Measurements from ENCODE around the gene PRR35.
A peak's percentile ranks its signal among the peaks of the same experiment; 100 is the strongest.

Gene PRR35

GRCh38 chr16:528111-529011 lies 31.8 kb upstream of the PRR35 start:
- peak; percentile 79 for DNase-seq (ENCODE audit: low read depth)

GRCh38 chr16:529012-529575 lies 31.1 kb upstream of the PRR35 start:
- DNase-seq (ENCODE audit: low read depth) = no peak

GRCh38 chr16:530111-530817 lies 29.9 kb upstream of the PRR35 start:
- DNase-seq (ENCODE audit: low read depth) = no peak

GRCh38 chr16:531494-532125 lies 28.6 kb upstream of the PRR35 start:
- no peak for DNase-seq (ENCODE audit: low read depth)

DNA sequence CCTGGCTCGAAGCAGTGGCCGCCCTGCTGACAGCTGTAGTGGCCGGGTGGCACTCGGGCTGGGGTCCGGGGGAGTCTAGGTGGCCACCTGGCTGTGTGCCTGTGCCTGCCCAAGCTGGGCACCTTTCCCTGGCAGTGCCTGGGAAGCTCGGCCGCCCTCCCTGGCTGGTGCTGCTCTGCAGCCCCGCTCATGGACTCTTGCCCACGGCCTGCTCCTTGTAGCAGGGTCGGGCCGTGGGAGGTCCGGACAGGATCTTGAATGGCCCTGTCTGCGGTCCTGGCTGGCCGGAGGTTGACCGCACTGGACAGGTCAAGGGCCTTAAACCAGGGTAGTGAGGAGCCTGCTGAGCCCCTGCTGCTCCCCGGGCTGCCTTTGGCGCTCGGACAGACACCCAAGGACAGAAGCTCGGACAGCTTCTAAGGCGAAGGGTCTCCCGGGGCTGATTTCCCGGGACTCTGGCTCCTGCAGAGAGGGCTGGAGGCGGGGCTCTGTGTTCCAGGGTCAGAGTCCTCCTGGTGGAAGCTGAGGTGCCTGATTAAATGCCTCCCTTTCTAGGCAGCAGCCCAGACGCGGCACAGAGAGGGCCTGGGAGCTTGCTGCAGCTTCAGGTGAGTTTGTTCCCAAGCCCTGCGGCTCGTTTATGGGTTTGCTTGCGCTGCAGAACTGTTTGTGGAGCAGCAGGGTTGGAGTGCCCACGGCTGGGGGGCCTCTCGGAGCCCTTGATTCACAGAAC lies 26.6 kb upstream of the PRR35 start:
- DNase-seq (ENCODE audit: low read depth) = no peak

DNA sequence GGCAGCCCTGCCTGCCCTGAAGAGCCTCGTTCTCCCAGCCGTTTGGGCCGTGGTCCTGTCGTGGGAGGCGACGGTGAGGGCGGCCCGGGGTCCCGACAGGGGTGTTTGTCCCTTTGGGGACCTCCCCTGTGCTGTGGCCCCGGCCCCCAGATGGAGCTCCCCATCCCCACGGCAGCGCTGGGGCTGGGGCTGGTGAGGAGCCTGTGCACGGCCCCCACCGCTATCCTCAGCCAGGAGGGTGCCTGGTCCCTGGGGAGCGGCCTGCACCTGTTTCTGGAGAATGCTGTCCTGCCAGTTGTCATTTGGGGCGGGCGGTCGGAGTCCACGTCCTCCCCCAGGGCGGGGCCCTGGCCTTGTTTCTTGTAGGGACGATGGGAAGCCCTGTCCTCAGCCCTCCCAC lies 26.1 kb upstream of the PRR35 start:
- DNase-seq (ENCODE audit: low read depth) = no peak

DNA sequence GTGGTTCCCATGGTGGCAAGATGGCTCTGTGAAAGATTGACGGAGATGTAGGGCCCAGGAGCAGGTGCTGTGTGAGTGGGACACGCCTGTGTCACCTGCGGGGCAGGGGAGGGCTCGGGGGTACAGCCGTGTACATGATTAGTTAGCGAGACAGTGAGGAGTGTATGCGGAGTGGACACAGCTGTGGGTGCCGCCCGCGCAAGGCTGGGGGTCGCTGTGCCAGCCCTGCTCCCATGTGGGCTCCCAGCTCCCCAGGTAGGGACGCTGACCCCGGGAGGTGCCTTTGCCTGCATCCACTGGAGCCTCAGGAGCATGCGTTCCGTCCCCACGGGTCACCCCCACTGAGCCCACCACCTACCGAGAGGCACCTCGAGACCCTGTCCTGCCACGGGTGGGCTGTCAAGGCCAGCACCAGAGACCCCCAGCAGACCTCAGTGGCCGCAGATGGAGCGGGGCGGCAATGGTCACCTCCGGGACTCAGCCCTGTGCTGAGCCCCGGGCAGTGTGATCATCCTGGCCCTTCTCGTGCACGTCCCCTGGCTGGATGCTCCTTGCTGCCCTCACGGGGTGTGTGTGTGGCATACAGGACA lies 25.2 kb upstream of the PRR35 start:
- DNase-seq (ENCODE audit: low read depth) = no peak

DNA sequence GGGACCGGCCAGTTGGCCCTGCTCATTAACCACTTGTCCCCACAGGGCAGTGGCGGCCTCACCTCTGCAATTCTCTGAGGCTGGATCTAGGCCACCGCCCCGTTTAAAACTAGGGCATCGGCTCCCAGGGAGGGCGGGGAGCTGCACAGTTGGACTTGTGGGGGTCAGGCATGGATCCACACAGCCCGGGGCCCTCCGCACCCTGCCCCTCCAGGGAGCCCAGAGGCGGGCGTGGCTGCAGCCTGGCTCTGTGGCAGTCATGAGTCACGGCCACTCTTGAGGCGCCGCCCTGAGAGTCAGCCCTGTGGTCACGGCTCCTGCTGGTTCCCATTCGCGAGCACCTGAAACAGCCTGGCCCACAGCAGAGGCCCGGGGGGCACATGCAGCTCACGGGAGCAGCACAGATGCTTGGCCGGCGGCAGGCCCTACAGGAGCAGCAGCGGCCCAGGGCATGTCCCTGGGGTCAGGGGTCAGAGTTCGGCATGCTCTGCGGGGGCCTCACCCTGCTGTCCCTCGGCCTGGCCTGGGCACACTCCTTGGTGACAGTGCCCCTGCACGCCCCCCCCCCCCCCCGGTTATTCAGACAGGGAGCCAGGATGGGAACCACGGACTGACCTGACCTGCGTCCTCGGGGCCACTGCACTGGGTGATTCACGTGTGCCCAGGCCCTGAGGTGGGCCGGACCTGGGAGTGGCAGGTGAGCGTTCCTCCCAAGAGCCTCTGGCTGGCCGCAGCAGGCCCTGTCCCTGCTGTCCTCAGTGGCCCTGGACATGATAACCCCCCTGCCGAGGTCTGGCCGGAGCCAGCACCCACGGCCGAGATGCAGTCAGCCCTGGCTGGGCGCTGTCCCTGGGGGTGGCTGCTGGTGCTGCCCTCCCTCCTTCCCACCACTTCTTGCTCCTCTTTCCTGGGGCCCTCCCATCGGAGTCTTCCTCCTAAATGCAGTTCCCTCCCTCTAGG lies 24.5 kb upstream of the PRR35 start:
- peak; percentile 80 for DNase-seq (ENCODE audit: low read depth)

- no peak for DNase-seq (ENCODE audit: low read depth)
Observed at GRCh38 chr16:536746-537145, 23.4 kb upstream of the PRR35 start.

DNA sequence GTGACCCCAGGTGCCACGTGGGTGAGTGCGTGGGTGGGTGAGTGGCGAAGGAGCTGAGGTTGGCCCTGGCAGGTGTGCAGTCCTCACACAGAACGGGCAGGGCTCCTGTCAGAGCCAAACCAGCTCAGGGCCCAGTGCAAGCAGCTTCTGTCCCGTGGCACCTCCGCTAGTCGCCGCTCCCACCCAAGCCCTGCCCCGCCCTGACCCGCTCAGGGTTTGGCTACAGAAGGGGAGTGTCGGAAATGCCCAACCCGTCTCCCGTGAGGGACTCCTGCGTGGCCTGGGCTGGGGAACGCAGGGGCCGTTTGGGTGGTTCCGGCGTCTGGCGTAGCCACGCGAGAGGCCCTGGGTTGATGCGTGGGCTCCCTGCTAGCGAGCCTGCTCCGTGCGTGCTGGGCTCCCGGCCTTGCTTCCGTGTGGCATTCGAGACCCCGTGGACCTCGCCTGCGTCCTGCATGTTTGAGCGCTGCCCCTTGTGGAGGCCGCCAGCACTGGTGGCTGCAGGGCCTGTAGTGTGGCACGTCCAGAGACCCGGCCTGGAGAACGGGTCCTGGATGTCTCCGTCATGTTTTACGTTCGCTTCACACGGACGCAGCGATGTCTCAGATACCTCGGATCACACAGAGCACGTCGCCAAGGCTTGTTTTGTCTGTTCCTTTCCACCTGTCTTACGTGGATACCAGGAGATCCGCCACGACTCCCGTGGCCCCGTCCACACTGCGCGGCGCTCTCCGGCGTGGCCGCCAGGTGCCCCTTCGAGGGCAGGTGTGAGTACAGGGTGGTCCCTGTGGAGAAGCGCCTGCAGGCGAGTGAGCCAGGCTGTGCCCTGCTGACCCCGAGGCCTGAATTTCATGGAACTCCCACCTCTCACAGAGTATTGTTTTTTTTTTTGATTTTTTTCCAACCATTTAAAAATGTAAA lies 22.5 kb upstream of the PRR35 start:
- DNase-seq (ENCODE audit: low read depth) = no peak

DNA sequence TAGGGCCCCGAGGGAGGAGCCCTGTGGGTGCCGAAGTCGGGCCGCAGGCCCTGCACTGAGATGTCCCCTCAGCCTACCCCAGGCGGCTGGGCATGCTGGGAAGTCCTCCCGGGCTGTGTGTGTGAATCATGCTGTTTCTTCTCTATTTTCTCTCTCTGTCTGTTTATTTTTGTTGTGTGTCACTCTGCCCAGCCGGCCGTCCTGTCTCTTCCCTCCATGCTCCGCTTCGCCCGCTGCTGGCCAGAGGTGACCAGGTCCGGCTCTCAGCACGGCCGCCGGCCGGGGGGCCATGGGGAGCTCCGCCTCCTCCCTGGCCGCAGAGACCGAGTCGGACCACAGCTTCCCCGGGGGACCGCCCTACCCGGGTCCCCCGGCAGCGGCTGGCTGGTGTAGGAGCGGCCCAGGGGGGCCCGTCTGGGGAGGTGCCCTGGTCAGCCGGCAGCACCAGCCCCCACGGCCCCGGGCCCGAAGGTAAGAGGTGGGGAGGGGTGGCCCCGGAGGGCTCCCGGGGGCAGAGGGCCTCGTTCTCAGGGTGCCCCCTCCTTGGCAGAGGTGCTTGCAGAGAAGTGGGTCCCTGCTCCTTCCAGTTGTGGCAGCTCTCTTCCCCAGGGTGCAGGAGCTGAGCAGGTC lies 20.2 kb upstream of the PRR35 start:
- peak; percentile 87 for DNase-seq (ENCODE audit: low read depth)

- DNase-seq (ENCODE audit: low read depth) = no peak
Observed at GRCh38 chr16:540645-541340, 19.4 kb upstream of the PRR35 start.

DNA sequence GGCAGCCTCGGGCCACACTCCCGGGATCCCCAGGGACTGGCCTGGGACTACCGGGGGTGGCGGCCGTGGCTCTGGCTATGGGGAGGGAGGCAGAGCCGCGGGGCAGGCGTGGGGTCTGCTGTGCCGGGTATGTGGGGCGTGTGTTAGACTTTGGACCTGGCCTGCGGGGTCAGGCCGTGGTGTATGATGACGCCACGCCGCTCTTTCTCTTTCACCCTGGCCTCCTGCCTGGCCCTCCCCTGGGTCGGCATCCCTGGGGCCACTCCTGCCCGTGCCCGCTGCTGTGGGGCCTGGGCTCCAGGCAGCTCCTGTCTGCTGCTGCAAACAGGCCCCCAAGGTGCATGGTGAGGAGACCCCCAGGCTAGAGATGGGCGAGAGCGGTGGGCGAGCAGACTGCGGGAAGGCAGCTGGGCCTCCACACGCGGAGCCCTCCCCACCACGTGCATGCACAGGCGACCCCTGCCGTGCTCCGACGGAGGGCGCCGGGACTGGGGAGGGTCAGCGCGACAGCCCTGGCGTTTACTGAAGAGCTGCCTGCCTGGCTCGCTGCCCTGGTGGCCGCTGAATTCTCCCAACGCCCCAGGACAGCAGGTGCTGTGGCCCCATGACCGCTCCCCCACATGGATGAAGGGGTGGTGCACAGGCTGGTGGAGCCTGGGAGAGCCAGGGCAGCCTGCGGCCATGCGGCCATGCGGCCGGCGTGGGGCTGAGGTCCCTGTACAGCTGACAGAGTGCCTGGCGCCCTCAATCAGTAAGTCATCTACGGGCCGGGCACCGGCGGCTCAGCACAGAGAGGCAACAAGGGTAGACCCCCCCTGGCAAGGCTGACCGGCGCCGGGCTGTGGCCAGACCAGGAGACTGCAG lies 16.7 kb upstream of the PRR35 start:
- no peak for DNase-seq (ENCODE audit: low read depth)

DNA sequence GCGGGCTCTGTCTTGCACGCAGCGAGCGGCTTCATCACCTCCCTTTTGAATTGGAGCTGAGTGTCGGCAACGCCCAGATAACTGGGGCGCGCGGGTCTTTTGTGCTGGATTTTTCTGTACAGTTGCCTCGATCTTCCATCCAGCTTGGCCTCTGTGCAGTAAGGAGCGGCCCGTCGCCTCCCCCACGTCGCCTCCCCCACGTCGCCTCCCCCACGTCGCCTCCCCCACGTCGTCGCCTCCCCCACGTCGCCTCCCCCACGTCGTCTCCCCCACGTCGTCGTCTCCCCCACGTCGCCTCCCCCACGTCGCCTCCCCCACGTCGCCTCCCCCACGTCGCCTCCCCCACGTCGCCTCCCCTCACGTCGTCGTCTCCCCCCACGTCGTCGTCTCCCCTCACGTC lies 15.7 kb upstream of the PRR35 start:
- DNase-seq (ENCODE audit: low read depth) = no peak

- peak; percentile 38 for DNase-seq (ENCODE audit: low read depth)
Observed at GRCh38 chr16:546909-547770, 13.1 kb upstream of the PRR35 start.

DNA sequence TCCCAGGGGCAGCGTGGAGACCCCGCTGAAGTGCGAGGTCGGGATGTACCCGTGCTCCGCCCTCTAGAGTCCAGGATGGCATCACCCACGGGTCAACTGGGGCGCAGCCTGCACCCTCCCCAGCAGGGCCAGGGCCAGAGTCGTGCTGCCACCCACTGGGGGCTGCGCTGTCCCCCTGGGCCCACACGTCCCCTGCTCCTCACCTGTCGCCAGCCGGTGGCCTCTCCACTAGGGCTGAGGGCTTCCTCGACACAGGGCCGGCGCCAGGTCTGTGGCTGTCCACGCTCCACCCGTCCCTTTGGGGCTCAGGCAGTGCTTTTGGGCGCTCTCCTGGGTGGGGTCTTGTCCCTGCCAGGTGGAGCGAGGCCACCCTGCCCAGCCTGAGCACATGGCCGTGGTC lies 11.6 kb upstream of the PRR35 start:
- no peak for DNase-seq (ENCODE audit: low read depth)

Measured in EH (cell line).